ENCODE measurements around the gene NUPR1. TPM values are rescaled to one million over a fixed set of nuclear protein-coding genes. Genes with fewer than 3 reads are reported as not detected.
"Not testable (repeated sequence)": the region's sequence is repeated elsewhere in the genome, so short reads cannot be mapped to it uniquely, and the experiment has no call there.

NUPR1 gene
- total RNA-seq, 1 donor from 2014 or later: 8.7 TPM

GRCh38 chr16:28498666-28499381 lies 40.0 kb downstream of the NUPR1 start:
- no peak for DNase-seq (ENCODE audit: low spot score)

DNA sequence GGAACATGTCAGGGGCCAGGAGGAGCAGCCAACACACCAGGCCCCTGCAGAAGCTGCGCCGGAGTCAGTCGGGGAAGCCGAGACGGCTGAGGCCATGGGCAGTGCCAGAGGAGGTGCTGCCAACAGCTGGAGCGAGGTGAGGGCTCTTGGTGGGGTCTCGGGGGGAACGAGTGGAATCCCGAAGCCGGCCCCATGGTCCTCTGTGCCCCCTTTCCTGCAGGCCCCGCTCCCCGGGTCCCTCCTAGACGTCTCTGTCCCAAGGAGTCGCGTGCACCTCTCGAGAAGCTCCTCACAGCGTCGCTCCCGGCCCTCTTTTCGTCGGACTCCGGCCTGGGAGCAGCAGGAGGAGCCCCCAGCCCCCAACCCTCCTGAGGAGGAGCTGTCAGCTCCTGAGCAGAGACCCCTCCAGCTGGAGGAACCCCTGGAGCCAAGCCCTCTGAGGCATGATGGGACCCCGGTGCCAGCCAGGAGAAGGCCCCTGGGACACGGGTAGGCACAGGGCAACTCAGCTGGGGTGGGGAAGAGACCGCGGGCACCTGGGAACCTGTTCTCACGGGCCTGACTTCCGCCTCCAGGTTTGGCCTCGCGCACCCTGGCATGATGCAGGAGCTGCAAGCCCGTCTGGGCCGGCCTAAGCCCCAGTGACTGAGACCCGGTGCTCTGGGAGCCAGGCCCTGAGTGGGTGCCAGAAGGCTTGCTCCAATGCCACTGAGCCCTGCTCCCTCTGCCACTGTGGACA lies 40.7 kb downstream of the NUPR1 start:
- no peak for DNase-seq (ENCODE audit: low spot score)

DNA sequence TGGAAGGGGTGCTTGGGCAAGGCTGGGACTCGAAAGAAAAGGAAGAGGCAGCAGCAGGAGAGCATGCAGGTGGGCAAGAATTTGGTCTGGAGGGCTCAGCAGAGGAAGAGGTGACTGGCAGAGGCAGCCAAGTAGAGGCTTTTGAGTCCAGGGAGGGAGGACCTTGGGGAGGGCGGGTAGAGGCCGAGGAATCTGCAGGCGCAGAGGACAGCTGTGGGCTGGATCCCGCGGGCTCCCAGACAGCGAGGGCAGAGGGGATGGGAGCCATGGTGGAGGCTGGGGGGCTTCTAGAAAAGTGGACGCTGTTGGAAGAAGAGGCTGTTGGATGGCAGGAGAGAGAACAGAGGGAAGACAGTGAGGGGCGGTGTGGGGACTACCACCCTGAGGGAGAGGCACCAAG lies 41.4 kb downstream of the NUPR1 start:
- DNase-seq (ENCODE audit: low spot score): no peak

- no peak for DNase-seq (ENCODE audit: low spot score)
Observed at GRCh38 chr16:28496844-28497243, 41.9 kb downstream of the NUPR1 start.

- DNase-seq (ENCODE audit: low spot score): no peak
Observed at GRCh38 chr16:28495795-28496749, 42.7 kb downstream of the NUPR1 start.

- DNase-seq (ENCODE audit: low spot score): no peak
Observed at GRCh38 chr16:28495098-28495793, 43.5 kb downstream of the NUPR1 start.

GRCh38 chr16:28494121-28494851 lies 44.5 kb downstream of the NUPR1 start, which contains the start of gene APOBR:
Gene APOBR, plus strand, starts transcription at chr16:28494643. Its CDS starts 39 bp downstream, at chr16:28494682.
- DNase-seq (ENCODE audit: low spot score): peak; percentile 39

- DNase-seq (ENCODE audit: low spot score): no peak
Observed at GRCh38 chr16:28492511-28492910, 46.3 kb downstream of the NUPR1 start.

GRCh38 chr16:28491970-28492474 lies 46.8 kb downstream of the NUPR1 start, which contains the start of gene CLN3:
Gene CLN3, minus strand, starts transcription at chr16:28492074. Its CDS starts 315 bp downstream, at chr16:28491759.
- DNase-seq (ENCODE audit: low spot score): peak; percentile 98

DNA sequence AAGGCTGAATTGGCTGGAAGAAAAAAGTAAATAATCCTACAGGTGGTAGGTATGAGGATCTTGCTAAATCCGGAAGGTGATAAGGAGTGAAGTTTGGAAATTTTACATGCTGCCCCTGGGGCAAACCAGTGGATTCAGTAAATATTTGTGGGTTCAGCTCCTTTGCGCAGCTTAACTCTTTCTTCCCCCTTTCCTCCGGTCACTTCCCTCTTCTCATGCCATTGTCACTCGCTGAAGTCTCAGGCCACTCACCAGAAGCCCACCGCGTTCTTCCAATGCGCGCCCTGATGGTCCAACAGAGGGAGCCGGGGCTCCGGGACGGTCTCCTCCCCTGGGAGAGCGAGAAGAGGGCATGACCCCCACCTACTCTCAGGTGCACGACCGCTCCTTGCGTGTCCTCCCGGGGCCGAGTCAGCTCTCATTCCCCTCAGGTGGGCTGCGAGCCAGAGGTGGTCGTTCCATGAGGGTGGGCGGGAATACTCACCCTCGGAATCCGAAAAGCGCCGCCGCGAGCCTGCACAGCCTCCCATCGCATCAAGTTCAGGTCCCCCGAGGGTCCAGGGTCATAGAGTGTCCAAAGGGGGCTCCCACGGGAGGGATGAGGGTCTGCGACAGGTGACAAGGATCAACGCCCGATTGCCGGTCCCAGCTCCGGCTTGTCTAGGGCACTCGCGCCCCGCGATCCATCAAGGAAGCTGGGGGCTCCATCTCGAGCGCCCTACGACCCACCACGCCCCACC lies 47.4 kb downstream of the NUPR1 start:
- peak; percentile 40 for DNase-seq (ENCODE audit: low spot score)

GRCh38 chr16:28486266-28486665 lies 52.5 kb downstream of the NUPR1 start:
- DNase-seq (ENCODE audit: low spot score): no peak

GRCh38 chr16:28483361-28483760 lies 55.4 kb downstream of the NUPR1 start:
- not testable (repeated sequence) for DNase-seq (ENCODE audit: low spot score)

Other genes with a start within 250 kb of the NUPR1 start
- 0.24 TPM for gene SBK1, start 246.4 kb downstream of the NUPR1 start, total RNA-seq (ENCODE audit: insufficient read depth, low replicate concordance)
- not detected for gene NPIPB6, start 175.5 kb downstream of the NUPR1 start, total RNA-seq (ENCODE audit: insufficient read depth, low replicate concordance)
- gene EIF3CL, start 135.1 kb downstream of the NUPR1 start, total RNA-seq (ENCODE audit: insufficient read depth, low replicate concordance): 75.1 TPM
- gene NPIPB7, start 66.6 kb downstream of the NUPR1 start, total RNA-seq (ENCODE audit: insufficient read depth, low replicate concordance): not detected
- gene CLN3, start 46.9 kb downstream of the NUPR1 start, total RNA-seq (ENCODE audit: insufficient read depth, low replicate concordance): 20.9 TPM
- gene APOBR, start 44.3 kb downstream of the NUPR1 start, total RNA-seq (ENCODE audit: insufficient read depth, low replicate concordance): 0.72 TPM
- not detected for gene IL27, start 32.1 kb downstream of the NUPR1 start, total RNA-seq (ENCODE audit: insufficient read depth, low replicate concordance)
- gene SGF29, start 14.9 kb upstream of the NUPR1 start, total RNA-seq (ENCODE audit: insufficient read depth, low replicate concordance): 14.0 TPM
- not detected for gene SULT1A2, start 58.1 kb upstream of the NUPR1 start, total RNA-seq (ENCODE audit: insufficient read depth, low replicate concordance)
- 1.7 TPM for gene SULT1A1, start 71.1 kb upstream of the NUPR1 start, total RNA-seq (ENCODE audit: insufficient read depth, low replicate concordance)
- not detected for gene NPIPB8, start 99.1 kb upstream of the NUPR1 start, total RNA-seq (ENCODE audit: insufficient read depth, low replicate concordance)
- 91.2 TPM for gene EIF3C, start 172.5 kb upstream of the NUPR1 start, total RNA-seq (ENCODE audit: insufficient read depth, low replicate concordance)
- 6.0 TPM for gene NPIPB9, start 212.8 kb upstream of the NUPR1 start, total RNA-seq (ENCODE audit: insufficient read depth, low replicate concordance)

All from umbilical cord (tissue), 2 donors.